Epithelial cell of esophagus (primary cell): ENCODE measurements around the gene C1QBP.

Experiments
- DNase-seq: peaks from one replicate; pipeline ENCODE4 v3.0.0; 2010; ENCODE audit warnings: low read depth
- H3K4me3 ChIP-seq: 2 replicates; pipeline ENCODE4 v1.5.1; 2011; ENCODE audit warnings: mild to moderate bottlenecking, low read length, control low read depth
- CTCF ChIP-seq: IDR thresholded peaks from 2 replicates; pipeline ENCODE4 v1.5.1; 2011; ENCODE audit warnings: low read depth, mild to moderate bottlenecking, low read length, control low read depth, inconsistent platforms; ENCODE audit not compliant: insufficient read depth; ENCODE audit errors: missing control alignments

The C1QBP gene

GRCh38 chr17:5438716-5439445 is at the start of gene C1QBP:
C1QBP (minus strand) TSS chr17:5439155; CDS start chr17:5439073, 82 bp downstream.
- DNase-seq = peak; percentile 94
- peak; percentile 81 for TF ChIP-seq CTCF
- peak within 1 kb of the TSS; percentile 86 for H3K4me3 ChIP-seq

GRCh38 chr17:5488752-5489151 is 49.8 kb upstream of the C1QBP start:
- no peak overlapping the region for H3K4me3 ChIP-seq
- TF ChIP-seq CTCF = no peak
- no peak for DNase-seq

- H3K4me3 ChIP-seq = peak within 1 kb of the TSS; percentile 99
- no peak for TF ChIP-seq CTCF
- peak; percentile 99 for DNase-seq
Measured at GRCh38 chr17:5486206-5487124, 47.5 kb upstream of the C1QBP start, which contains the start of gene MIS12. MIS12 (plus strand) TSS chr17:5486566; CDS start chr17:5488863, 2,297 bp downstream.

- DNase-seq = peak; percentile 20
- peak within 1 kb of the TSS; percentile 99 for H3K4me3 ChIP-seq
- no peak for TF ChIP-seq CTCF
Measured at GRCh38 chr17:5485270-5486205, 46.6 kb upstream of the C1QBP start, which contains the start of gene DERL2. DERL2 (minus strand) TSS chr17:5486178; CDS start chr17:5486161, 17 bp downstream.

- no peak for TF ChIP-seq CTCF
- no peak for DNase-seq
- no peak overlapping the region for H3K4me3 ChIP-seq
Measured at GRCh38 chr17:5481451-5481850, 42.5 kb upstream of the C1QBP start.

- TF ChIP-seq CTCF = no peak
- no peak for DNase-seq
- H3K4me3 ChIP-seq = no peak overlapping the region
Measured at GRCh38 chr17:5480962-5481361, 42.0 kb upstream of the C1QBP start.
